ENCODE results near the gene GASK1A. TPM values are rescaled to one million over a fixed set of nuclear protein-coding genes. Genes with fewer than 3 reads are reported as not detected.

GASK1A gene
- total RNA-seq, 1 experiment from 2014 or later, result 1.4 TPM

DNA sequence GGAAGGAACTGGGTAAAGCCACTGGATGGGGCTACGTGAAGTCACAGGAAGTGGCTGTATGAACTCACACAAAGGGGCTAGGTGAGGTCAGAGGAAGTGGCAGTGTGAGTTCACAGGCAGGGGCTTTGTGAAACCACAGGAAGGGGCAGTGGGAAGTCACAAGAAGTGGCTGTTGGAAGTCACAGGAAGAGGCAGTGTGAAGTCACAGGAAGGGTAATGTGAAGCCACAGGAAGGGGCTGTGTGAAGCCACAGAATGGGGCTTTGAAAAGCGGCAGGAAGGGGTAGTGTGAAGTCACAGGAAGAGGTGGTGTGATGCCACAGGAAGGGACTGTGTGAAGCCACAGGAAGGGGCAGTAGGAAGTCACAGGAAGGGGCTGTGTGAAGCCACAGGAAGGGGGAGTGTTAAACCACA, 34.6 kb downstream of the GASK1A start:
- H3K27me3 ChIP-seq (replicated peaks; ENCODE audit: insufficient read depth, low read depth, low read length, poor library complexity), result no peaks in the 10 kb centered on the region
- no peak overlapping the region for H3K27ac ChIP-seq (ENCODE audit: low read depth, low read length, poor library complexity, severe bottlenecking)
- no TSS peak for BruUV-seq (replicated peaks)
- CTCF ChIA-PET, result no interaction called here
- no peaks in the 10 kb centered on the region for H3K9me3 ChIP-seq (ENCODE audit: low read depth, low read length, poor library complexity, severe bottlenecking)
- no peak for DNase-seq (ENCODE audit: low spot score)
- no peaks in the 10 kb centered on the region for H3K4me1 ChIP-seq (ENCODE audit: insufficient read depth, low read length, poor library complexity, severe bottlenecking)
- no peaks in the 10 kb centered on the region for H3K36me3 ChIP-seq (ENCODE audit: insufficient read depth, low read length, poor library complexity, severe bottlenecking)
- no peak overlapping the region for H3K4me3 ChIP-seq (ENCODE audit: low read depth, low read length, poor library complexity, severe bottlenecking)
- POLR2A ChIA-PET (ENCODE audit: low non-redundant PET), result no interaction called here
- intact Hi-C loops (cut with micrococcal nuclease; ENCODE audit: unreplicated experiment), result no loop called here
- TF ChIP-seq EZH2 (IDR thresholded peaks at IDR 0.05; ENCODE audit: borderline replicate concordance, low read depth, low read length, poor library complexity, severe bottlenecking), result no peak
- TF ChIP-seq, protein P1, sequence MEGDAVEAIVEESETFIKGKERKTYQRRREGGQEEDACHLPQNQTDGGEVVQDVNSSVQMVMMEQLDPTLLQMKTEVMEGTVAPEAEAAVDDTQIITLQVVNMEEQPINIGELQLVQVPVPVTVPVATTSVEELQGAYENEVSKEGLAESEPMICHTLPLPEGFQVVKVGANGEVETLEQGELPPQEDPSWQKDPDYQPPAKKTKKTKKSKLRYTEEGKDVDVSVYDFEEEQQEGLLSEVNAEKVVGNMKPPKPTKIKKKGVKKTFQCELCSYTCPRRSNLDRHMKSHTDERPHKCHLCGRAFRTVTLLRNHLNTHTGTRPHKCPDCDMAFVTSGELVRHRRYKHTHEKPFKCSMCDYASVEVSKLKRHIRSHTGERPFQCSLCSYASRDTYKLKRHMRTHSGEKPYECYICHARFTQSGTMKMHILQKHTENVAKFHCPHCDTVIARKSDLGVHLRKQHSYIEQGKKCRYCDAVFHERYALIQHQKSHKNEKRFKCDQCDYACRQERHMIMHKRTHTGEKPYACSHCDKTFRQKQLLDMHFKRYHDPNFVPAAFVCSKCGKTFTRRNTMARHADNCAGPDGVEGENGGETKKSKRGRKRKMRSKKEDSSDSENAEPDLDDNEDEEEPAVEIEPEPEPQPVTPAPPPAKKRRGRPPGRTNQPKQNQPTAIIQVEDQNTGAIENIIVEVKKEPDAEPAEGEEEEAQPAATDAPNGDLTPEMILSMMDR (conservative IDR thresholded peaks at IDR 0.05; ENCODE audit: low read depth, low read length), result no peak

GRCh38 chr3:43014241-43014640, 35.1 kb downstream of the GASK1A start:
- ChIA-PET CTCF (no interaction called here), POLR2A (ENCODE audit: low non-redundant PET) (no interaction called here)
- no peaks in the 10 kb centered on the region for H3K36me3 ChIP-seq (ENCODE audit: insufficient read depth, low read length, poor library complexity, severe bottlenecking)
- H3K9me3 ChIP-seq (ENCODE audit: low read depth, low read length, poor library complexity, severe bottlenecking), result no peaks in the 10 kb centered on the region
- no peak for TF ChIP-seq EZH2 (IDR thresholded peaks at IDR 0.05; ENCODE audit: borderline replicate concordance, low read depth, low read length, poor library complexity, severe bottlenecking)
- TF ChIP-seq, protein P1 (conservative IDR thresholded peaks at IDR 0.05; ENCODE audit: low read depth, low read length), result no peak
- BruUV-seq (replicated peaks), result no TSS peak
- H3K4me1 ChIP-seq (ENCODE audit: insufficient read depth, low read length, poor library complexity, severe bottlenecking), result no peaks in the 10 kb centered on the region
- H3K4me3 ChIP-seq (ENCODE audit: low read depth, low read length, poor library complexity, severe bottlenecking), result no peak overlapping the region
- H3K27ac ChIP-seq (ENCODE audit: low read depth, low read length, poor library complexity, severe bottlenecking), result no peak overlapping the region
- H3K27me3 ChIP-seq (replicated peaks; ENCODE audit: insufficient read depth, low read depth, low read length, poor library complexity), result no peaks in the 10 kb centered on the region
- DNase-seq (ENCODE audit: low spot score), result no peak
- intact Hi-C loops (cut with micrococcal nuclease; ENCODE audit: unreplicated experiment), result no loop called here

DNA sequence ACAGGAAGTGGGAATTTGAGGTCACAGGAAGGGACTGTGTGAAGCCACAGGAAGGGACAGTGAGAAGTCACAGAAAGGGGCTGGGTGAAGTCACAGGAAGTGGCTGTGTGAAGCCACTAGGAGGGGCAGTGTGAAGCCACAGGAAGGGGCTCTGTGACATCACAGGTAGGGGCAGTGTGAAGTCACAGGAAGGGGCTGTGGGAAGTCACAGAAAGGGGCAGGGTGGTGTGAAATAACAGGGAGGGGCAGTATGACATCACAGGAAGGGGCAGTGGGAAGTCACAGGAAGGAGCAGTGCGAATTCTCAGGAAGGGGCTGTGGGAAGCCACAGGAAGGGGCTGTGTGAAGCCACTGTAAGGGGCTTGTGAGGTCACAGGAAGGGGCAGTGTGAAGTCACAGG, 35.8 kb downstream of the GASK1A start:
- no peak for DNase-seq (ENCODE audit: low spot score)
- Histone ChIP-seq H3K9me3 (ENCODE audit: low read depth, low read length, poor library complexity, severe bottlenecking) (no peaks in the 10 kb centered on the region), H3K4me1 (ENCODE audit: insufficient read depth, low read length, poor library complexity, severe bottlenecking) (no peaks in the 10 kb centered on the region), H3K27me3 (replicated peaks; ENCODE audit: insufficient read depth, low read depth, low read length, poor library complexity) (no peaks in the 10 kb centered on the region), H3K27ac (ENCODE audit: low read depth, low read length, poor library complexity, severe bottlenecking) (no peak overlapping the region), H3K4me3 (ENCODE audit: low read depth, low read length, poor library complexity, severe bottlenecking) (no peak overlapping the region), H3K36me3 (ENCODE audit: insufficient read depth, low read length, poor library complexity, severe bottlenecking) (no peaks in the 10 kb centered on the region)
- ChIA-PET CTCF (no interaction called here), POLR2A (ENCODE audit: low non-redundant PET) (no interaction called here)
- intact Hi-C loops (cut with micrococcal nuclease; ENCODE audit: unreplicated experiment), result no loop called here
- TF ChIP-seq, protein P1 (conservative IDR thresholded peaks at IDR 0.05; ENCODE audit: low read depth, low read length), result no peak
- TF ChIP-seq EZH2 (IDR thresholded peaks at IDR 0.05; ENCODE audit: borderline replicate concordance, low read depth, low read length, poor library complexity, severe bottlenecking), result no peak
- BruUV-seq (replicated peaks), result no TSS peak

All from A673 (cell line).